Limb (tissue), 2 donors: ENCODE results near the gene SNAPC3.

Source experiments
- DNase-seq, 2 donors: peaks; one replicate each; pipeline ENCODE4 v3.0.0-alpha.2; 2016; ENCODE audit errors: extremely low spot score in 2 of 2

Gene SNAPC3

DNA sequence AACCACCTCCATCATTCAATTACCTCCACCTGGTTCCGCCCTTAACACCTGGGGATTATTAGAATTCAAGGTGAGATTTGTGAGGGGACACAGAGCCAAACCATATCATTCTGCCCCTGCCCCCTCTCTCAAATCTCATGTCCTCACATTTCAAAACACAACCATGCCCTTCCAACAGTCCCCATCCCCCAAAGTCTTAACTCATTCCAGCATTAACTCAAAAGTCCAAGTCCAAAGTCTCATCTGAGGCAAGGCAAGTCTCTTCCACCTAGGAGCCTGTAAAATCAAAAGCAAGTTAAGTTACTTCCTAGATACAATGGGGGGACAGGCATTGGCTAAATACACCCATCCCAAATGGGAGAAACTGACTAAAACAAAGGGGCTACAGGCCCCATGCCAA lies 69.3 kb downstream of the SNAPC3 start:
- DNase-seq = no peak

- no peak for DNase-seq
Measured at GRCh38 chr9:15492485-15493150, 69.9 kb downstream of the SNAPC3 start.

DNA sequence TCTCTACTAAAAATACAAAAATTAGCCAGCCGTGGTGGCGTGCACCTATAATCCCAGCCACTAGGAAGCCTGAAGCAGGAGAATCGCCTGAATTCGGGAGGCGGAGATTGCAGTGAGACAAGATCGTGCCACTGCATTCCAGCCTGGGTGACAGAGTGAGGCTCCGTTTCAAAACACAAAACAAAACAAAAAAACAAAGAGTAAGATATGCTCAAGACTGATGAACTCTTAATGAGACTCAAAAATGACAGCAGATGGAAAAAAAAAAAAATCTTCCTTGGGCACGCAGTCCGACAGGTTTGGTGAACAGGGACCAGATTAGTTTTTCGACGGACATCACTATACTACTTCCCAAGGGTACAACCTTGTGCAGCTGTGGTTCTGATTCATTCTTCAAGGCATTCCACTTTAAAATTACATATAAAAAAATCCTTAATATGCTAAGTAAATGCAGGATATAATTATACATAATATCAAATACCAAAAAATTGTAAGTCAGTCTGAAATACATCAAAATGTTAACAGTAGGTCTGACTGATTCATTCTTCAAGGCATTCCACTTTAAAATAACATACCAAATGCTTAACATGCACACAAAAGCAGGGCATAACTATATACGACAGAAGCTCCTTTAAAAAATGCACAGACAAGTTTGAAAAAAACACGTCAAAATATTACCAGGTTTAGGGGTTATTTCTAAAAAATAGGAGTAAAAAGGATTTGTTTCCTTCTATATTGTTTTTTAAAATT lies 75.7 kb downstream of the SNAPC3 start:
- DNase-seq = no peak

DNA sequence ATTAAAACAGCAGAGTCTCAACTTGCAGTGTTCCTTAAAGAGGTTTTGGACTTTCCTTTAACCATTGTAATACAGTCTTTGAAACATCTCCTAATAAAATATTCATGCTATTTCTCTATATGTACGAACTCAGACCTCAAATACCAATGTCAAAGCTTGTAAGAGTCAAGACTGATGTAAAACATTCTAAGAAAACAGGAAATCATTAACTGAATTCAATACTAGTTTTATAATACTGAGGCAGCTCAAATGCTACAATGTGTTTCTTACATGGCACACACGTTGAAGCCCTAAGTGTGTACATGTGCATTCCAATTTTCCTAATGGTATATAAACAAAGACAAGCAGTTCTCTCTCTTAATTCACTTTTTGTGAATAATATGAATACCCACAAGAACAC lies 76.5 kb downstream of the SNAPC3 start:
- no peak for DNase-seq

DNA sequence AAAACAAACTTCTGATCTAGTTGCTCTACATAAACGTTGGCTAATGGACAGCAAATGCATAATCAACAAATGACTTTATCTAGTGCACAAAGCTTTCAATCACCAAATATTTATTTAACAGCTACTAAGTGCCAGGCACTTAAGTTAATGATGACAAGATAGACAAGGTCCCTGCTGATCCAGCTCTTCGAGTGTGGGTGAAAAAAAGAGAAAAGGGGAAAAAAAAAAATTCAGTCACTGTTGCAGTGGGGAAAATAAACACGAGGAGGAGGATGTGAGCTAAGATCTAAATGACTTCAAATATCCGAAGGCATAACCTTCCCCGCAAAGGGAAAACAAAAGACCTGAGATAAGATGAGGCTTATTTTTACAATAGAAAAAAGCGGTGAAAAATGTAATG lies 78.5 kb downstream of the SNAPC3 start:
- DNase-seq = no peak

GRCh38 chr9:15501803-15502202 lies 79.1 kb downstream of the SNAPC3 start:
- no peak for DNase-seq

GRCh38 chr9:15505921-15506320 lies 83.2 kb downstream of the SNAPC3 start:
- DNase-seq = no peak

GRCh38 chr9:15509931-15510788 lies 87.5 kb downstream of the SNAPC3 start:
- peak; percentile 42 to 78 for DNase-seq

GRCh38 chr9:15510789-15511575 lies 88.3 kb downstream of the SNAPC3 start, which contains the start of gene PSIP1:
Gene PSIP1, minus strand, starts transcription at chr9:15510970. Its CDS starts 782 bp downstream, at chr9:15510188.
- DNase-seq = peak; percentile 91 to 92
